ENCODE results near the gene DPP10.

The DPP10 gene

DNA sequence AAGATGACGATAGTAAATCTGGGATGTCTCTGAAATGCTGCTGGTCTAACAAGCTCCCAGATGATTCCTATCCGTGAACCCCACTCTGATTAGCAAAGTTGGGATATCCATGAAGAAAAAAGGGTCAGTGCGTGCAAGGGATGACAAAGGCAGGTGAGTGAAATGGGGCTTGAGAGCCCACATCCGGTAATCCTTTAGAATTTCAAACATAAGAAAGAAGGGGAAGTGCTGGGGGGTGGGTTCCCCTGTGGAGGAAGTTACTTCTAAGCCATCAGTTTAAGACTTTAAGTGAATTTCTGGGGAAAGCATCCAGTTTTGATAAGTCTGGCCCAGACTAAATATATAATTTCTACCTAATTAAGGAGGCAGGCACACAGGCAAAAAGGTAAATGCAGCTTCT is 209.5 kb downstream of the DPP10 start:
- TF ChIP-seq EGR1 (IDR thresholded peaks at IDR 0.05), result no peak
- no peak for TF ChIP-seq ZBTB7A (IDR thresholded peaks at IDR 0.05; ENCODE audit: low read depth)
- TF ChIP-seq CREB1 (IDR thresholded peaks at IDR 0.05; ENCODE audit: low read depth), result no peak
- TF ChIP-seq EP300 (IDR thresholded peaks at IDR 0.05; ENCODE audit: borderline replicate concordance), result no peak
- TF ChIP-seq TCF12 (IDR thresholded peaks at IDR 0.05; ENCODE audit: low read depth), result no peak

DNA sequence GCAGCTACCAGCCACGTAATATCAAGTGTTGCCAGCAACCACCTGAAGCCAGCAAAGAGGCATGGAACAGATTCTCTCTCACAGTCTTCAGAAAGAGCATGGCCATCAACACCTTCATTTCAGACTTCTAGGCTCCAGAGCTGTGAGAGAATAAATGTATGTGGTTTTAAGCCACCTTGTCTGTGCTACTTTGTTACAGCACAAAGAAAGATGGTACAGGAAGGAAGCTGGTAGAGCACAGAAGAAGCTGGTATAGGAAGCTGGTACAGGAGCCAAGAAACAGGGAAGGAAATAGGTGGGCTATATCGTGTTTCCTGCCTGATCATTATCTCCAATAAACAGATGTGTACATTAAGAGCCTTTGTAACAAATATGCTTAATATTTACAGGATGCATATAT is 217.4 kb downstream of the DPP10 start:
- no peak for TF ChIP-seq CEBPB (IDR thresholded peaks at IDR 0.05)
- no peak for TF ChIP-seq RAD21 (IDR thresholded peaks at IDR 0.05; ENCODE audit: low read depth)
- no peak for TF ChIP-seq EGR1 (IDR thresholded peaks at IDR 0.05)

DNA sequence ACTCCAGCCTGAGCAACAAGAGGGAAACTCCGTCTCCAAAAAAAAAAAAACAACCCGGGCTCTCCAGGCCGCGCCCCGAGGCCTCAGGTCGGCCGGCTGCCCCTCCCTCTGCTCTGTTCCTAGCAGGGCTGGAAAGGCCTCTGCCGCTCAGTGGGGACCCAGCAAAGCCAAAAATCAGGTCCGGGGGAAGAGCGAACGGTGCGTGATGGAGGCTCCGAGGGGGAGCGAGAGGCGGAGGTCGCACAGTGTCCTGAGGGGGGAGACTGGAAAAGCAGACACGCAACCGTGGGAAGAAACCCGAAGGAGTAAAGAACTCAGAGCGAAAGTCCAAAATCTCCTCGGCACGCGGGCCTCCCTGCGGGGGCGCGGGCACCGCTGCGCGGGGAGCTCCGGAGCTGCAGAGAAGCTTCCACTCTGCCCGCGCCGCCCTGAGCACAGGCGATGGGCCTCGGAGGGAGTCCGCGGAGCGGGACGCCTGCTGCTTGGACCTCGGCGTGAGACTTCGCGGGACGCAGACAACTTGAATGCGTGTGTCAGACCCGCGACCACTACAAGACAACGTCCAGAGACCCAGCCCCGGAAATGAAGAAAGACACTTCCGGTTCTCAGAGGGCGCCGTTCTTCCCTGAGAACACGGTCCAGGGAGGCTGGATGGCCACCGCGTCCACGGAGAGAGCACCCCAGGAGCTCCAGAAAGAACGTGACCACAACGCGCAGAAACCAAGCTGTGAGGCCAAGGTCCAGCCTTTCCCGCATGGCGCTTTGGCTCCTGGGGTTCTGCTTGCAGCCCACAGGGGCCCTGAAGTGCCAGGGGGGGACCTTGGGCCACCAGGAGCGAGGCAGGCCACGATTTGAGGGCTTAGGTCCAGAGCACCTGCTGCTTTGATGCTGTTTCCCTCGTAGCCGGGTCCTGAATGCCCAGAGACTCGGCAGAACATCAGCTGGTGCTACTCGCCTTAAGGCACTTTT is 219.8 kb downstream of the DPP10 start:
- TF ChIP-seq, protein P1, sequence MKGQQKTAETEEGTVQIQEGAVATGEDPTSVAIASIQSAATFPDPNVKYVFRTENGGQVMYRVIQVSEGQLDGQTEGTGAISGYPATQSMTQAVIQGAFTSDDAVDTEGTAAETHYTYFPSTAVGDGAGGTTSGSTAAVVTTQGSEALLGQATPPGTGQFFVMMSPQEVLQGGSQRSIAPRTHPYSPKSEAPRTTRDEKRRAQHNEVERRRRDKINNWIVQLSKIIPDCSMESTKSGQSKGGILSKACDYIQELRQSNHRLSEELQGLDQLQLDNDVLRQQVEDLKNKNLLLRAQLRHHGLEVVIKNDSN (IDR thresholded peaks at IDR 0.05), result no peak
- TF ChIP-seq, protein P2, sequence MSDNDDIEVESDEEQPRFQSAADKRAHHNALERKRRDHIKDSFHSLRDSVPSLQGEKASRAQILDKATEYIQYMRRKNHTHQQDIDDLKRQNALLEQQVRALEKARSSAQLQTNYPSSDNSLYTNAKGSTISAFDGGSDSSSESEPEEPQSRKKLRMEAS (IDR thresholded peaks at IDR 0.05), result no peak
- TF ChIP-seq, protein P3, sequence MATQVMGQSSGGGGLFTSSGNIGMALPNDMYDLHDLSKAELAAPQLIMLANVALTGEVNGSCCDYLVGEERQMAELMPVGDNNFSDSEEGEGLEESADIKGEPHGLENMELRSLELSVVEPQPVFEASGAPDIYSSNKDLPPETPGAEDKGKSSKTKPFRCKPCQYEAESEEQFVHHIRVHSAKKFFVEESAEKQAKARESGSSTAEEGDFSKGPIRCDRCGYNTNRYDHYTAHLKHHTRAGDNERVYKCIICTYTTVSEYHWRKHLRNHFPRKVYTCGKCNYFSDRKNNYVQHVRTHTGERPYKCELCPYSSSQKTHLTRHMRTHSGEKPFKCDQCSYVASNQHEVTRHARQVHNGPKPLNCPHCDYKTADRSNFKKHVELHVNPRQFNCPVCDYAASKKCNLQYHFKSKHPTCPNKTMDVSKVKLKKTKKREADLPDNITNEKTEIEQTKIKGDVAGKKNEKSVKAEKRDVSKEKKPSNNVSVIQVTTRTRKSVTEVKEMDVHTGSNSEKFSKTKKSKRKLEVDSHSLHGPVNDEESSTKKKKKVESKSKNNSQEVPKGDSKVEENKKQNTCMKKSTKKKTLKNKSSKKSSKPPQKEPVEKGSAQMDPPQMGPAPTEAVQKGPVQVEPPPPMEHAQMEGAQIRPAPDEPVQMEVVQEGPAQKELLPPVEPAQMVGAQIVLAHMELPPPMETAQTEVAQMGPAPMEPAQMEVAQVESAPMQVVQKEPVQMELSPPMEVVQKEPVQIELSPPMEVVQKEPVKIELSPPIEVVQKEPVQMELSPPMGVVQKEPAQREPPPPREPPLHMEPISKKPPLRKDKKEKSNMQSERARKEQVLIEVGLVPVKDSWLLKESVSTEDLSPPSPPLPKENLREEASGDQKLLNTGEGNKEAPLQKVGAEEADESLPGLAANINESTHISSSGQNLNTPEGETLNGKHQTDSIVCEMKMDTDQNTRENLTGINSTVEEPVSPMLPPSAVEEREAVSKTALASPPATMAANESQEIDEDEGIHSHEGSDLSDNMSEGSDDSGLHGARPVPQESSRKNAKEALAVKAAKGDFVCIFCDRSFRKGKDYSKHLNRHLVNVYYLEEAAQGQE (IDR thresholded peaks at IDR 0.05; ENCODE audit: low read depth), result no peak
- TF ChIP-seq CEBPB (IDR thresholded peaks at IDR 0.05) (no peak), NFIC (IDR thresholded peaks at IDR 0.05) (no peak), RAD21 (IDR thresholded peaks at IDR 0.05; ENCODE audit: low read depth) (no peak), TEAD4 (IDR thresholded peaks at IDR 0.05) (no peak), TCF12 (IDR thresholded peaks at IDR 0.05; ENCODE audit: low read depth) (no peak), EGR1 (IDR thresholded peaks at IDR 0.05) (no peak), YY1 (IDR thresholded peaks at IDR 0.05; ENCODE audit: low read depth) (no peak), CREB1 (IDR thresholded peaks at IDR 0.05; ENCODE audit: low read depth) (no peak), ZBTB7A (IDR thresholded peaks at IDR 0.05; ENCODE audit: low read depth) (no peak), FOXM1 (IDR thresholded peaks at IDR 0.05; ENCODE audit: borderline replicate concordance, low read depth) (no peak), TAF1 (IDR thresholded peaks at IDR 0.05; ENCODE audit: low read depth) (no peak), EP300 (IDR thresholded peaks at IDR 0.05; ENCODE audit: borderline replicate concordance) (no peak)

DNA sequence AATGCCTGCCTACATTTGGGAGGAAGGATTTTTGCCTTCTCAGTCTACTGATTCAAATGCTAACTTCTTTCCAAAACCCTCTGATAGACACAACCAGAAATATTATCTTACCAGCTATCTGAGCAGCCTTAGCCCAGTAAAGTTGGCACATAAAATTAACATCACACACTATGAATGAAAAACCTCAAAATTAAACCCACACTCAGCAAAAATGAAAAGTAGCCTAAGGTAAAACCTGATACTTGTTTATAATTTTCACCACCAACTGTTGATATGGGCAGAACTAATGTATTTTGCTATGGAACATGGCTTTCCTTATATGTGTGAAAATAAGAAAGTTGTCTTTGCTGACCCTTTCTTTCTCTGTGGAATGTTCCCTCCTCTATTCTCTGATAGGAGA is 226.0 kb downstream of the DPP10 start:
- no peak for TF ChIP-seq NFIC (IDR thresholded peaks at IDR 0.05)
- no peak for TF ChIP-seq FOXM1 (IDR thresholded peaks at IDR 0.05; ENCODE audit: borderline replicate concordance, low read depth)
- TF ChIP-seq, protein P3 (IDR thresholded peaks at IDR 0.05; ENCODE audit: low read depth), result no peak
- TF ChIP-seq CREB1 (IDR thresholded peaks at IDR 0.05; ENCODE audit: low read depth), result no peak
- TF ChIP-seq YY1 (IDR thresholded peaks at IDR 0.05; ENCODE audit: low read depth), result no peak
- no peak for TF ChIP-seq TEAD4 (IDR thresholded peaks at IDR 0.05)
- no peak for TF ChIP-seq ZBTB7A (IDR thresholded peaks at IDR 0.05; ENCODE audit: low read depth)
- no peak for TF ChIP-seq TAF1 (IDR thresholded peaks at IDR 0.05; ENCODE audit: low read depth)
- no peak for TF ChIP-seq TCF12 (IDR thresholded peaks at IDR 0.05; ENCODE audit: low read depth)
- no peak for TF ChIP-seq RAD21 (IDR thresholded peaks at IDR 0.05; ENCODE audit: low read depth)
- no peak for TF ChIP-seq EP300 (IDR thresholded peaks at IDR 0.05; ENCODE audit: borderline replicate concordance)

DNA sequence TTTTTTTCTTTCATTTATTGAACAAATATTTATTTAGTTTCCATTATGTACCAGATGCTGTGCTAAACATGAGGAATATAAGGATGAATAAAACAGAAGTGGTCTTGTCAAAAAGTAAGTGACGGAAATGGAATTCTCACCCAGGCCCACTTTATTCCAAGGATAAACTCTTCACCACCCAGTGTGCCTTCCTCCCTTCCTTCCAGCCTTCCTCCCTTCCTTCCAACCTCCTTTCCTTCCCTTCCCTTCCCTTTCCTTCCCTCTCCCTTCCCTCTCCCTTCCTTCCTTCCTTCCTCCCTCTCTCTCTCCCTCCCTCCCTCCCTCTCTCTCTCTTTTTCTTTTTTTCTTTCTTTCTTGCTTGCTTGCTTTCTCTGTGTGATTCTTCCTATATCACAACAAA is 240.8 kb downstream of the DPP10 start:
- TF ChIP-seq, protein P3 (IDR thresholded peaks at IDR 0.05; ENCODE audit: low read depth), result no peak
- TF ChIP-seq CREB1 (IDR thresholded peaks at IDR 0.05; ENCODE audit: low read depth) (no peak), ZBTB7A (IDR thresholded peaks at IDR 0.05; ENCODE audit: low read depth) (no peak), TCF12 (IDR thresholded peaks at IDR 0.05; ENCODE audit: low read depth) (no peak)

Measured in Ishikawa (cell line).